GM23248 (cell line): Measurements from ENCODE around the gene STAT6. TPM values are rescaled to one million over a fixed set of nuclear protein-coding genes. Genes with fewer than 3 reads are reported as not detected.
A peak's percentile ranks its signal among the peaks of the same experiment; 100 is the strongest.
"Not testable (repeated sequence)": the region's sequence is repeated elsewhere in the genome, so short reads cannot be mapped to it uniquely, and the experiment has no call there.

Experiments
- DNase-seq: peaks from one replicate; pipeline ENCODE4 v3.0.0-alpha.2; 2015
- H2AFZ ChIP-seq: fragments of 200-600 bp; sonication (generic); 2 replicates; pipeline ENCODE4 v1.6.1; 2016; ENCODE audit warnings: antibody characterized with exemption
- H3F3A ChIP-seq: fragments of 200-600 bp; sonication (generic); 2 replicates; pipeline ENCODE4 v1.6.1; 2016; ENCODE audit warnings: mild to moderate bottlenecking, antibody characterized with exemption, mixed run types; ENCODE audit not compliant: insufficient read depth
- H3K27ac ChIP-seq: fragments of 200-600 bp; sonication (generic); 2 replicates; pipeline ENCODE4 v1.5.1; 2016; ENCODE audit warnings: mild to moderate bottlenecking
- H3K27me3 ChIP-seq: fragments of 200-600 bp; sonication (generic); replicated peaks from 2 replicates; pipeline ENCODE4 v1.6.1; 2016; ENCODE audit warnings: mild to moderate bottlenecking; ENCODE audit not compliant: insufficient read depth
- H3K36me3 ChIP-seq: fragments of 200-600 bp; sonication (generic); 2 replicates; pipeline ENCODE4 v1.6.1; 2016; ENCODE audit warnings: low read depth, mild to moderate bottlenecking
- H3K4me1 ChIP-seq: fragments of 200-600 bp; sonication (generic); 2 replicates; pipeline ENCODE4 v1.6.1; 2016; ENCODE audit warnings: mild to moderate bottlenecking; ENCODE audit not compliant: insufficient read depth
- H3K4me2 ChIP-seq: fragments of 200-600 bp; sonication (generic); one replicate; pipeline ENCODE4 v1.6.1; 2016; ENCODE audit warnings: mild to moderate bottlenecking; ENCODE audit not compliant: unreplicated experiment
- H3K4me3 ChIP-seq: fragments of 200-600 bp; sonication (generic); 2 replicates; pipeline ENCODE4 v1.5.1; 2016; ENCODE audit warnings: mild to moderate bottlenecking
- H3K79me2 ChIP-seq: fragments of 200-600 bp; sonication (generic); 2 replicates; pipeline ENCODE4 v1.6.1; 2016; ENCODE audit warnings: mild to moderate bottlenecking; ENCODE audit not compliant: insufficient read depth
- H3K9ac ChIP-seq: fragments of 200-600 bp; sonication (generic); 2 replicates; pipeline ENCODE4 v1.6.1; 2016; ENCODE audit warnings: mild to moderate bottlenecking
- H3K9me2 ChIP-seq: fragments of 200-600 bp; sonication (generic); 2 replicates; pipeline ENCODE4 v1.6.1; 2016; ENCODE audit warnings: mixed run types, mild to moderate bottlenecking, moderate library complexity; ENCODE audit not compliant: insufficient read depth
- H3K9me3 ChIP-seq: fragments of 200-600 bp; sonication (generic); one replicate; pipeline ENCODE4 v1.6.1; 2017; ENCODE audit warnings: low read depth
- H4K20me1 ChIP-seq: fragments of 200-600 bp; sonication (generic); 2 replicates; pipeline ENCODE4 v1.6.0; 2016; ENCODE audit not compliant: insufficient read depth
- EZH2 ChIP-seq: fragments of 200-600 bp; sonication (generic); IDR thresholded peaks from 2 replicates; pipeline ENCODE4 v1.6.1; 2018; ENCODE audit warnings: antibody characterized with exemption, mild to moderate bottlenecking; ENCODE audit not compliant: insufficient read depth, poor library complexity, severe bottlenecking
- EZH2phosphoT487 ChIP-seq: fragments of 200-600 bp; sonication (generic); IDR thresholded peaks from 2 replicates; pipeline ENCODE4 v1.6.1; 2018; ENCODE audit warnings: antibody characterized with exemption, moderate library complexity, mild to moderate bottlenecking, low read depth; ENCODE audit not compliant: insufficient read depth
- WGBS, 2 experiments: methylation state at CpG; one replicate each; pipeline ENCODE4 v1.1.6; 2015 to 2017; ENCODE audit warnings: low lambda C conversion rate in 2 of 2, low coverage in 1 of 2; ENCODE audit errors: missing lambda C conversion rate in 2 of 2; 5-methylcytosine and 5-hydroxymethylcytosine counted together
- in situ Hi-C: fragments of 300-500 bp; cut with MboI; formaldehyde crosslinking; loops from 2 replicates; pipeline ENCODE4 v1.15.0; 2020
- polyA plus RNA-seq: library from polyadenylated mRNA; unstranded; fragments of >200 nt; fragmentation: Nextera tagmentation; extraction: Ambion mirVana; gene quantifications from 2 replicates; pipeline ENCODE4 v1.2.1, GENCODE V29; 2016
- total RNA-seq: library from RNA; depleted of rRNA; stranded (reverse); fragments of >200 nt; shearing (Covaris generic); gene quantifications from 2 replicates; pipeline ENCODE4 v1.2.3, GENCODE V29; 2014

The STAT6 gene
- total and polyA plus RNA-seq, 2 experiments from 2014 or later: 70.7 to 103 TPM

GRCh38 chr12:57057067-57057751, 54.0 kb downstream of the STAT6 start:
- Histone ChIP-seq H3K27me3 (no peaks in the 10 kb centered on the region), H3K27ac (no peak overlapping the region), H3K9me2 (no peaks in the 10 kb centered on the region), H3K36me3 (peaks cover 13% of the 10 kb centered on the region), H4K20me1 (no peaks in the 10 kb centered on the region), H3F3A (no peaks in the 10 kb centered on the region), H3K9me3 (no peaks in the 10 kb centered on the region), H3K79me2 (no peaks in the 10 kb centered on the region), H3K4me2 (no peak overlapping the region), H3K4me3 (no peak overlapping the region), H2AFZ (0 out of 2 replicates have a peak overlapping the region, but pooled peaks have one; percentile 15), H3K4me1 (no peaks in the 10 kb centered on the region), H3K9ac (no peak overlapping the region)
- DNase-seq: peak; percentile 24
- TF ChIP-seq EZH2 (no peak), EZH2phosphoT487 (no peak)
- in situ Hi-C loops: no loop called here
- 57 to 67% methylated on average over 6 of the region's 6 CpGs for WGBS, 2 experiments

GRCh38 chr12:57055824-57056223, 55.3 kb downstream of the STAT6 start:
- TF ChIP-seq EZH2phosphoT487: no peak
- no peak for TF ChIP-seq EZH2
- H2AFZ ChIP-seq: no peak overlapping the region
- no peak overlapping the region for H3K9ac ChIP-seq
- peaks cover 13% of the 10 kb centered on the region for H3K36me3 ChIP-seq
- H3K4me1 ChIP-seq: no peaks in the 10 kb centered on the region
- H3K79me2 ChIP-seq: no peaks in the 10 kb centered on the region
- 36 to 49% methylated on average over 3 of the region's 3 CpGs for WGBS, 2 experiments
- H3K27me3 ChIP-seq: no peaks in the 10 kb centered on the region
- H3K4me3 ChIP-seq: no peak overlapping the region
- H4K20me1 ChIP-seq: no peaks in the 10 kb centered on the region
- H3K4me2 ChIP-seq: no peak overlapping the region
- no peaks in the 10 kb centered on the region for H3K9me2 ChIP-seq
- in situ Hi-C loops: no loop called here
- H3K9me3 ChIP-seq: no peaks in the 10 kb centered on the region
- H3F3A ChIP-seq: no peaks in the 10 kb centered on the region
- H3K27ac ChIP-seq: no peak overlapping the region
- DNase-seq: peak; percentile 27

- H3K27me3 ChIP-seq, DNase-seq, H3K9ac ChIP-seq, H3F3A ChIP-seq, H3K9me3 ChIP-seq, H3K4me1 ChIP-seq, H3K27ac ChIP-seq, H4K20me1 ChIP-seq, H3K79me2 ChIP-seq, H3K9me2 ChIP-seq, H3K36me3 ChIP-seq, in situ Hi-C loops, H2AFZ ChIP-seq, H3K4me2 ChIP-seq, H3K4me3 ChIP-seq: not testable (repeated sequence)
- WGBS, 2 experiments: 94 to 95% methylated on average over 4 of the region's 4 CpGs
Measured at GRCh38 chr12:57053901-57054300, 57.3 kb downstream of the STAT6 start.

GRCh38 chr12:57053146-57053545, 58.0 kb downstream of the STAT6 start:
- H3K4me1 ChIP-seq, H3K27me3 ChIP-seq, H3K36me3 ChIP-seq, H2AFZ ChIP-seq, H3K9me2 ChIP-seq, H3F3A ChIP-seq, H3K4me3 ChIP-seq, H3K9me3 ChIP-seq, DNase-seq, in situ Hi-C loops, H3K9ac ChIP-seq, H3K27ac ChIP-seq, H3K79me2 ChIP-seq, H4K20me1 ChIP-seq, H3K4me2 ChIP-seq: not testable (repeated sequence)
- WGBS, 2 experiments: 85 to 98% methylated on average over 4 of the region's 4 CpGs

- TF ChIP-seq EZH2 (no peak), EZH2phosphoT487 (no peak)
Measured at GRCh38 chr12:57051011-57051410, 60.2 kb downstream of the STAT6 start.

More at GRCh38 chr12:57051011-57051410, 60.2 kb downstream of the STAT6 start:
- Histone ChIP-seq H3K27ac (no peak overlapping the region), H3K9me2 (no peaks in the 10 kb centered on the region), H4K20me1 (no peaks in the 10 kb centered on the region), H3K9ac (no peak overlapping the region), H3K27me3 (0 out of 2 replicates have a peak, but pooled peaks cover 4% of the 10 kb centered on the region), H3F3A (no peaks in the 10 kb centered on the region), H3K4me1 (0 out of 2 replicates have a peak, but pooled peaks cover 7% of the 10 kb centered on the region), H3K9me3 (no peaks in the 10 kb centered on the region), H3K4me3 (no peak overlapping the region), H3K36me3 (no peaks in the 10 kb centered on the region), H3K4me2 (no peak overlapping the region), H3K79me2 (no peaks in the 10 kb centered on the region), H2AFZ (no peak overlapping the region)
- in situ Hi-C loops: no loop called here
- no peak for DNase-seq
- 93 to 100% methylated on average over 1 of the region's 1 CpG for WGBS, 2 experiments
